Retina (tissue), 1 donor: ENCODE data around the gene ARFGAP1.

Experiments used
- DNase-seq: peaks from one replicate; pipeline ENCODE4 v3.0.0-alpha.2; 2016

Gene ARFGAP1

DNA sequence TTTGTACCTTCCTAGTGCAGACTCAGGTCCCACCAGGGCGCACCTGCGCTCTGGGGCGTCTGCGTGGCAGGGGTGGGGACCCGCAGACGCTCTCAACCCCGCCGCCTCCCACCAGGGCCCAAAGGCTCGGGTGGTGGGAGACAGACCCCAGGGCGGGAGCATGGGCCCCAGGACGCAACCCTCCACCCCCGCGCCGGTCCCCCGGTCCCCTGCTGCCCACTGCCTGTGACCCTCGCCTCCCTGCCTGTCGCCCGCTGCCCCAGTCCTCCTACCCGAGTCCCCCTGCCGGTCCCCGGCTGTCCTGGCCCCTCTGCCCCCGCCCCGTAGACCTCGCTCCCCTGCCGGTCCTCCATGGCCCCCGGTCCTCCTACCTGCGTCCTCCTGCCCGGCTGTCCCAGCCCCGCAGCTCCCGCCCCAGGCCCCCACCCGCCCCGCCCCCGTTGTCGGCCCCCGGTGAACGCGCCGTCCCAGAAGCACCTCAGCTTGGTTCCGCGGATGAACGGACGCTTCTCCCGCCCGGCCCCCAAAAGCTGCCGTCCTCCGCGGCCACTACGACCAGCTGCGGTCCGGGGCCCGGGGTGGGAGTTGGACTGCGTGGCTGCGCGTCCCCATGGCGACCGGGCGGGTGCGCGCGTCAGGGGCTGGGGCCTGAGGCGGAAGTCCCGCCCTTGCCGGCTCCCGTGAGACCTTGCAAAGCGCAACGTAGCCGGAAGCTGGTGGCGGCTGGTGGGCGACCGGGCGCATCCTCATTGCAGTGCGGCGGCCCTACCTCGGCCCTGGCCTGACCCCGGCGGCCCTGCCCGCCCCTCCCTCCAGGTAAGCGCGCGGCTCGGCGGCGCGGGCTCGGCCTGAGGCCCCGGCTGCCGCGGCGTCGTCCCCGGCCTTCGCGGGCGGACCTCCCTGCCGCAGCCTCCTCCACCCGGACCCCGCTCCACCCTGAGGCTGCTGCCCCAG is at the start of gene ARFGAP1:
Gene ARFGAP1 (plus strand): TSS at position 709 of the 954 bp plus-strand sequence. CDS start 2,768 bp downstream, outside the sequence.
- DNase-seq = peak; percentile 94

DNA sequence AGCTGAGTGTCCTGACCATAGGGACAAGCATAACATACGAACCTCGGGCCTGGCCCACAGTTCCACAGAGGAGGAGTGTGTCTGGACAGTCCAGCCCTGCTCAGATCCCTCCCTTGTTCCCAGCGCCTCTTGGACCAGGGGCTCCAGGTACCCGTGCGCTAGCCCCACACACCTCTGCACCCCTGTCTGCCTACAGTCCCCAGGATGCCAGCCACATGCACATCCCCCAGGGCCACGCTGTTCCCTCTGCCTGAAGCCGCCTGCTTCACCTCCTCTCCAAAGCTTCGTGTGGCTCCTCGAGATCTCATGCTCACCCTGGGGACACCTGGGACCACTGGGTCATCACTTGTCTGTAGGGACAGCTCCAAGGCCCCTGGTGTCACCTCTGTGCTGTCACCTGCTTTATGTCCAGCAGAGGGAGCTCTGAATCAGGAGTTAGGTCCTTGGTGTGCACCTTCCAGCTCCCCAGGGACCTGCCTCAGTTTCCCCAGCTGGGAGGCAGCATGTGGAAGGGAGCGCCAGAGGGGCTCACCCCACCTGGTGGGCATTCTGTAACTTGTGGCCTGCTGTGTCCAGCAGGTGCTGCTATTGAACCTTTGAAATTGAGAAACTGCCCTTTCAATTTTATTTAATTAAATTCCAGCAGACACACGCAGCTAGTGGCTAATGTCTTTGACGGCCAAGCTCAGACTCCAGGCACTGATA is 49.3 kb upstream of the ARFGAP1 start:
- DNase-seq = peak; percentile 64

DNA sequence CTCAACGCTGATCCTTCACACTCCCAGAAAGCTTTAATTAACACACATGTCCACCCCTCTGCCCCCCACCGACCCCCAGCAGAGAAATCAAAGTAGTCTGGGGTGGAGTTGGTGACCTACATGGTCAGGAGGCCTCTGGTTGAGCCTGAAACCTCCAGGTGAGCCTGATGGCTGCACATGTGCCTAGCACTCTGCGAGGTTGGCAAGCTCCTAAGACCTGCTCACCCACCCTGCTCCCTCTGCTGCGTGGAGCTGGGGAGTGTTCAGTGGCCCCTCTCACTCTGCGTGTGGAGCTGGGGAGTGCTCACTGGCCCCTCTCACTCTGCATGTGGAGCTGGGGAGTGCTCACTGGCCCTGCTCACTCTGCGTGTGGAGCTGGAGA is 48.8 kb upstream of the ARFGAP1 start:
- DNase-seq = no peak

DNA sequence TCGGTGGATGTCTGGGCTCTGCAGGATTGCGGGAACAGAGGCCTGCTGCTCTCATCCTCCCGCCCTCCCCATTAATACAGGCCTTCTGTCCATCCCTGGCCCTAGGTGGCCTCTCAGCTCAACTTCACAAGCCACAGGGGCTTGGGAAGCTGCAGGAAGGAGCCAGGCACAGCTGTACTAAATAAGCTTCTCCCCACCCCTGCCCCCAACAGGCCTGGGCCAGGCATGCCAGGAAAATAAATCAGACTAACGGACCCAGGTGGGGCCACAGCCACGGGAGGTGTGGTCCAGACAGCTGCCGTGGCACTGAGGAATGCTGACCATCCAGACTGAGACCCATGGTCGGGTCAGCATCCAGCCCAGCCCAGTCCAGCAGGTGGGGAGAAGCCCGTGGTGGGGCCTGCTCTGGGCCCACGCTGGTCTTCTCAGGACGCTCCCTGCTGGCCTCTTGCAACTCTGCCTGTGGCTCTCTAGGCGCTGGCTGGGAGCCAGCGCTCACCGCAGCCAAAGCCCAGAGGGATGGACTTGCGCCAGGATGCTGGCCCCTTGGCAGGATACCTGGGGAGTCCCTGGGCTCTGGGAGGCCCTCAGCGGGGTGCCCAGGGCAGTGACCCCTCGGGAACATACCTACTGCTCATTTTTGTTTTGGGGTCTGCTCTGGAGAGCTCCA is 48.1 kb upstream of the ARFGAP1 start:
- peak; percentile 65 for DNase-seq

DNA sequence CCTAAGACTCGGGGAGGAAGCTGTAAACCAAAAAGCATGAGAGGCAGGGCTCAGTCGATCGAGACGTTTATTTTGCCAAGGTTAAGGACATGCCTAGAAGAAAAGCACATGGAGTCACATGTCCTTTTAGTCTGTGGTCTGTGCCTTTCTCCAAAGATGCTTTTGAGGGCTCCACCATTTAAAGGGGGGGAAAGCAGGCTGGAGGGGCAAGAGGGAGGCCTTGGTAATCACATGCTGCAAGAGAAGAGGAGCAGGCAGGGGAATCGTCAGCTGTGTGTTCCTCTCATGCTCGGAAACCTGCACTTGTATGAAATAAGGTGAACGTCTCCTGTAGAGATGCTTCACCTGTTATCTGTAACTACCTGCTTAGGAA is 47.5 kb upstream of the ARFGAP1 start:
- DNase-seq = no peak

DNA sequence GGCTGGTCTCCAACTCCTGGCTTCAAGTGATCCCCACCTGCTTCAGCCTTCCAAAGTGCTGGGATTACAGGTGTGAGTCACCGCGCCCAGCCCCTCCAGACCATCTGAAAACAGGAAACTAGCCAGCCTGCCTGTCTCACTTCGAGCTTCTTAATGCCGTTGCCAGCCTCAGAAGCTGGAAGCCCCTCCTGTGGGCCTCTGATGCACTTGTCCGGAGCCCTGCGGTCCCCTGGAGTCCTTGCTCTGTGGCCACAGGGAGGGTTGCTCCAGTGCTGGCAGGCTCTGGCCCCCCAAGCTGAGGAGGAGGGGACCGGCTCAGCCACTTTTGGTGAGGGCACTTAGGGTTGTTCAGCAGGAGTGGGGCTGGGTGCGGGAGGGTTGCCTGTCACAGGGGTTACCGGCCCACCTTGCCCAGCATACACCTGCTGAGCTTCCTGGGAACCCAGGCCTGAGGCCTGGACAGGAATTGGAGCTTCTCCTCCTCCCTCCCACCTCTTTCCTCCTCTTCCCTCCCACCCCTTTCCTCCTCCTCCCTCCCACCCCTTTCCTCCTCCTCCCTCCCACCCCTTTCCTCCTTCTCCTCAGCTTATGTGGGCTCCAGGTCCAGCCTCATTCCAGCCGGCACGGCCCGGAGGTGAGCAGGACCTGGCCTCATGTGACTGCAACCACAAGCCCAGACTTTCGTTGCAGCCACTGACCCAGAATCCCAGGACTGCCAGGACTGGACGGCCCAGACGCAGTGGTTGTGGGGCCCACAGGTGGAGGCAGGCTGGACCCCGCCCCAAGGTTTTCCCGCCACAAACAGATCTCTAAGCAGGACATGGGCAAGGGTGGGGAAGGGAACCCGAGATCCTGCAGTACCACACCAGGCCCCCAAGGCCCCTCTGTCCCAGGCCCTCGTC is 46.3 kb upstream of the ARFGAP1 start:
- no peak for DNase-seq

DNA sequence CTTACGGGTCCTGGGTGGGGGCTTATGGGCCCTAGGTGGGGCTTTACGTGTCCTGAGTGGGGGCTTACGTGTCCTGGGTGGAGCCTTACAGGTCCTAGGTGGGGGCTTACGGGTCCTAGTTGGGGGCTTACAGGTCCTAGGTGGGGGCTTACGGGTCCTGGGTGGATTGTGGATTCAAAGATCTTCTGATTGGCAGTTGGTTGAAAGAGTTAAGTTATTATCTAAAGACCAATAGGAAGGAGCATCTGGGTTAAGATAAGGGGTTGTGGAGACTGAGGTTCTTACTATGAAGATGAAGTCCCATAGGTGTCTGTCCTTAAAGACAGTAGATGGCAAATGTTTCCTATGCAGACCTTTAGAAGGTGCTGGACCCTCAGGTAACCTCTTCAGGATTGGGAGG is 45.4 kb upstream of the ARFGAP1 start:
- no peak for DNase-seq

DNA sequence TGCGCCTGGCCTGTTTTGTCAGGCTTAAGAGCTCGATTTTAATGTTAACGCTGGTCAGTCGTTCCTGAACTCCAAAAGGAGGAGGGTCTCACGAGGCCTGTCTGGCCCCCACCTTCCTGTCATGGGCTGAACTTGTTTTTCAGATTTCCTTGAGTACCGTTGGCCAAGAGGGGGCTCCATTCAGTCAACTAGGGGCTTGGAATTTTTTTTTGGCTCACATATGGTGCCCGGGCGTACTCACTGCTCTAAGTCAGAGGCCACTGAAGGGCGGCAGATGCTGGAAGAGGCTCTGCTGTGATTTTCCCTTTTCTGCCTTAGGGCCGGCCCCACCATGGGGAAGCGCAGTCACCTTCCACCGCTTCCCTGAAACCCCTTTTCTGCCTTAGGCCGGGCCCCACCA is 43.8 kb upstream of the ARFGAP1 start:
- DNase-seq = no peak

DNA sequence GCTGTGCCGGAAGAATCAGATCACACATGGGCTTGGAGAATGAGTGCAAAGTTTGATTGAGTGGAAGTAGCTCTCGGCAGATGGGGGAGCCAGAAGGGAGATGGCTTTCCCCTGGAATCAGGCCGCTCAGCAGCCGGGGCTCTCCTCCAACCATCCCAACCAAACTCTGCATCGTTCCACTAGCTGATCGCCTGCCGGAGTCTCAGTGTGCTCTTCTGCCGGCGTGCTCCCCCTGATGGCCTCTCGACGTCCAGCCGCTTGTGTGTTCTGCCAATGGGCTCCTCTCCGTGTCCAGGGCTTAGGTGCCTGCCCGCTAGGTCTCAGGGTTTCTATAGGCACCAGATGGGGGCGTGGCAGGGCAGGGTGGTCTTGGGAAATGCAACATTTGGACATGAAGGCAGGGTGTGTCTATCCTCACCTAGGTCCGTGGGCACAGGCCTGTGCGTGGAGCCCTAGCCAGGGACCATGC is 41.8 kb upstream of the ARFGAP1 start:
- peak; percentile 87 for DNase-seq

DNA sequence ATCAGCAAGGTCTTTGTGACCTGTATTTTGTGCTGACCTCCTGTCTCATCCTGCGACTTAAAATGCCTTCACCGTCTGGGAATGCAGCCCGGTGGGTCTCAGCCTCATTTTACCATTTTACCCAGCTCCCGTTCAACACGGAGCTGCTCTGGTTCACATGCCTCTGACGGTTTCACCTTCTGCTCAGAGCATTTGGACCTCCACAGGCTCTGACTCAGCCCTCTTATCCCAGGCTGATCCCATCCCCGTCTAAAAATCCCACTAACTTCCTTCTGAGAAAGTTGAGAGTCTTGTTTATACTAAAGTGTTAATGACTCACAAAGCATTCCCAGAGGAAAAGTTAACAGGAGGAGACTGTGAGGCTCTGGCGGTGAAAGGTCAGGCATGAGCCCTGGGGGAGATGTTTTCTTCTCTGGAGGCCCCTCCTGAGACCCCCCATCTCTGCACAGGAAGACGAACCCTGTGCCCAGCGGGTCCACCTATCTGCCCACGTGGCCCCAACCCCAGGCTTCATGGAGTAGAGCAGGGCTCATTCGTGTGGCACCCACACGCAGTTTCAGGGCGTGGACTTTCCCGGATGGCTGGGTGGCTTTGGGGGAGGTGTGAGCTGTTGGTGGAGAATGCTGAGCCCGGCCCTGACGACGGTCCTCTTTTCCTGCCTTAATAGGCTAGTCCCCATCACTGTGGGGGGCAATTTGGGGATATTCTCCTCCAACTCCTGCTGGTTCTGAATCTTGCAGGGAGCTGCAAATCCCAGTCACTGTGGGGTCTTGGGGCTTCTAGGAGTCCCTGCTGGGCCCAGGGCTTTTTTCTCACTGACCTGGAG is 40.2 kb upstream of the ARFGAP1 start:
- no peak for DNase-seq

DNA sequence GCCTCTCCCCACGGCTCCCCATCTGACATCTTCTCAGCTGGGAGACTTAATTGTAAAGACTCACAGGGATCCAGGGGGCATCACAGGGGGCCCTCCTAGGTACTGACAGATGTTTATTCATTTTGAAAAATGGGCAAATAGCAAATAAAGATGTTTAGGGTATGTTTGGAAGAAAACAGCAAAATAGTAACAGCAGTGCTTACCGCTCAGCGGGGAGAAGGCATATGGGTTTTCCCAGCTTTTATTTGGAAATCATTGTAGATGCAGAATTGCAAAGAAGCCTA is 39.6 kb upstream of the ARFGAP1 start:
- no peak for DNase-seq

DNA sequence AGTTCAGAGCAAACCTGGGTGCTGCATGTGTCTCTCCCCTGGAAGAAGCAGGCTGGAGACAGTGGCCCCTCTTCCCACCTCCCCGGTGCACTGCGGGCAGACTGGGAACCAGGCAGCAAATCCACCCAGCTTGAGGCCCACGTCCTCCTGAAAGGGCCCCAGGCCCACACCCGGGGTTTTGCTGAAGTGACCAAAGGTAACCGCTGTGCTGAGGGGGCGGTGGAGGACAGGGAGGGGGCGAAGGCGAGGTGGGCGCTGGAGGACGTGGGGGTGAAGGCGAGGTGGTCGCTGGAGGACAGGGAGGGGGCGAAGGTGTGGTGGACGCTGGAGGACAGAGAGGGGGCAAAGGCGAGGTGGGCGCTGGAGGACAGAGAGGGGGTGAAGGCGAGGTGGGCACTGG is 38.7 kb upstream of the ARFGAP1 start:
- DNase-seq = no peak

DNA sequence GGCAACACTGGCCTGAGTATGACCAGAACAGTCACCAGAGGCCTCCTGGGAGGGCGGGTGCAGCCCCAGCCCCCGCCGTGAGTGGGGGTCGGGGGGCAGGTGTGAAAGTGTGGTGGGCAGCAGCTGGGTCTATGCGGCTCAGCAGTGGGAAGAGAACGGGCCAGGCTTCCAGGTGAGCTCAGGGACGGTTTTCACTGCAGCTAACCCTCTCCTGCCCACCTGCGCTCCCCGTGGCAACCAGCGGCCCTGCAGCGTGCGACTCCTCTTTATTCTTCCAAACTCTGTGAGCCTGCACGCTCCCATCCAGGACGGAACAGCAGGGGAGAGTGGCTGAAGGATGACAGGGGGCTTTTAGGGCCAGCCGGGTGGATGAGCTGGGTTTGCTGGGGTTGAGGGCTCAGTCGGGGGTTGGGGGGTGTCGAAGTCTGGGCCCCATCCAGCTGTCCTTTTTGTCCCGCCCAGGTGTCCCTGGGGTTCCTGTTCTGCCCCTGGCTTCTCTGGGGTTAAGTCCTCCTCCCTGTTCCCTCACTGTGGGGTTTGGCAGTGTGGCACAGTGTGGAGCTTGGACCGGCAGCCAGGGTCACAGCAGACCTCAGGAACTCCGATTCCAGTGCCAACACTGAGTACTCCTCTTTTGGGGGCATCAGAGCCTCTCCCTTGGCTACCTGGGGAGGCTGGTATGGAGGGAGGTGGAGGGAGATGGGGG is 37.8 kb upstream of the ARFGAP1 start:
- DNase-seq = no peak

DNA sequence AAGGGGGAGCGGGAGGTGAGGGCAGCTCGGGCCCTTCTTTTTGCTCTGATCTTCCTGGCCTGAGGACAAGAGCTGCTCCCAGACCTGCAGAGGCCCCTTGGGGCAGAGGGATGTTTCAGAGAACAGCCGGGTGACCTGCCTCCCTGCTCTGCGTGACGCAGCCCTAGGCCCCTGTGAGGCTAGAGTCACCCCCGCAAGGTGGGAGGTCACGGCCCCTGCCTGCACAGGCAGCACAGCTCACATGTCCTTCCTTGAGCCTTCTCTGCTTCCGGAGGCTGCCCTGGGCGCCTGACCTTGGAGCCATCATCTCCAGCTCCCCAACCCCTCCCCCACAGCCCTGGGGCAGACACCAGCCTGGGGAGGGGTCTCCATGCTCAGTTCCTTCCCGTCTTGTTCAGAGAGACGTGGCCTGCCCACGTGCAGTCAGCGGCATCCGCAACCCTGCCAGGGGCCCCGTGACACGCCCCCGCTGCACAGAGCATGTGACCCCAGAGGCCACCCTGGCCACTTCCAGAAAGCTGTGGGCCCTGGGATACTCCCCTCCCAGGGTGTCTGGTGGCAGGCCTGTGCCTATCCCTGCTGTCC is 37.1 kb upstream of the ARFGAP1 start, which contains the start of gene BIRC7:
Gene BIRC7 (plus strand): TSS at position 507 of the 585 bp plus-strand sequence. CDS start 192 bp downstream, outside the sequence.
- peak; percentile 66 for DNase-seq

DNA sequence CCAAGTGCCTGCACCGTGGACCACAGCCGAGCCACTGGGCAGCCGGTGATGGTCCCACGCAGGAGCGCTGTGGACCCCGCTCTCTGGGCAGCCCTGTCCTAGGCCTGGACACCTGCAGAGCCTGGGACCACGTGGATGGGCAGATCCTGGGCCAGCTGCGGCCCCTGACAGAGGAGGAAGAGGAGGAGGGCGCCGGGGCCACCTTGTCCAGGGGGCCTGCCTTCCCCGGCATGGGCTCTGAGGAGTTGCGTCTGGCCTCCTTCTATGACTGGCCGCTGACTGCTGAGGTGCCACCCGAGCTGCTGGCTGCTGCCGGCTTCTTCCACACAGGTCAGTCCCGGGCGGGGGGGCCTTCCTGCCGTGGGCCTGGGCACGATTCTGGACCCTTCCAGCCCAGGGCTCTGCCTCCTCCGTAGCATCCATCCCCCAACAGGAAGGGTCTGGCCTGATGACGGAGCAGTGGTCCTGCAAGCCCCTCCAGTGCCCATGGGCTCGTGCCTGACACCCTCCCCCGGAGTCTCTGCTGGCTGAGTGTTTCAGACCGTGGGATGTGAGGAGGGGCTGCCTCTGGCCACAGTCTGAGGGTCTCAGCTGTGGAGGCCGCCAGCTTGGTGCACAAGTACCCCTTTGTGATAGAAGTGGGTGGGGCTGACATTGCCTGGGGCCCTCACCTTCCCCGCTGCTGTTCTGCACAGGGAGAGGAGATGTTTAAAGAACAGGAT is 36.3 kb upstream of the ARFGAP1 start:
- peak; percentile 63 for DNase-seq

DNA sequence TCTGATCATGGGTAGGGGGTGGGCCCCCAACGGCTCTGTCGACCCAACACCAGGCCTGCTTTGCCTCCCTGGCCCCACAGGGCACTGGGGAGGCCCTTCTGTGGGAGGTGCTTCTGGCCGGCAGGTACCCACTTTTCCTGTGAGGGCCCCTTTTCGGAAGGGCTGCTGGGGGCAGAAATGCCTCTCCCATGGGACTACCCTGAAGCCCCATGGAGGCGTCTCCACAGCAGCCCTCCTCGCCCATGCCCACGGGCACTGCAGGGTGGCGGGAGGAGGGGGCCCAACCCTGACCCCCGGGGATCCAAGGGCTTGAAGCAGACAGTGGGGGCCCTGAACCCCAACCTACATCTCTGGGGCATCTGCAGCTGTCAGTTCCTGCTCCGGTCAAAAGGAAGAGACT is 34.6 kb upstream of the ARFGAP1 start:
- no peak for DNase-seq

DNA sequence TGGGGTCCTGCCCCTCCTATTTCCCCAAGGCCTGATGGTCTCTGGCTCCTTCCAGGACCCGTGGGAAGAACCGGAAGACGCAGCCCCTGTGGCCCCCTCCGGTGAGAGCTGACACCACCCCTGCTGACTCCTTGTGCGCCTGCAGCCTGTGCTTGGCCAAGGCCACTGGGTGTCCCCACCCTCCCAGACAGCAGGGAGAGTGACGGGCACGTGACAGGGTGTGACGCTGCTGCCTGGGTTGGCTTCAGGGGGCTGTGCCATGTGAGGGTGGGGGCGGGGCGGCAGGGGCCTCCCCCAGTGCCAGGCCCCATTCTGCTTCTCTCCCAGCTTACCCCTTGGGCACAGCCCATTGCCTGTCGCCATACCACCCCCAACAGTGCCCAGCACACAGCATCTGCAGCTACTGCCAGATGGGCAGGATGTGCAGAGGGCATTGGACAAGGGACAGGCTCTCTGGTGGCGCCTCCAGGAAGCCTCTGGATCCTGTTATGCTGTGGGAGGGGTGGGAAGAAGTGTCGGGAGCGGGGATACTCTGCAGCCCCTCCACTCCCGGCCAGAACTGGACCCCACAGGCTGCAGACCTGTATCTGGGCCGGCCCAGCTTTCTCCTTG is 34.0 kb upstream of the ARFGAP1 start:
- no peak for DNase-seq

DNA sequence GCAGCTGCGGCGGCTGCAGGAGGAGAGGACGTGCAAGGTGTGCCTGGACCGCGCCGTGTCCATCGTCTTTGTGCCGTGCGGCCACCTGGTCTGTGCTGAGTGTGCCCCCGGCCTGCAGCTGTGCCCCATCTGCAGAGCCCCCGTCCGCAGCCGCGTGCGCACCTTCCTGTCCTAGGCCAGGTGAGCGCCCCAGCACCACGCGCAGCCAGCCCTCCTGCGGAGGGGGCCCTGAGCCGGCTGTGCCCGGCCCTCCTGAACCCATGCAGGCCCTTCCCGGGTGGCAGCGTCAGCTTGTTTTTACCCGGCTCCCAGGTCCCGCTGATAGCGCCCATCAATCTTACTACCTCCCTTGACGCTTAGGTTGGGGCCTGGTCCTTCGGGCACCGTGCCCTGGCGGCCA is 33.2 kb upstream of the ARFGAP1 start:
- DNase-seq = no peak

DNA sequence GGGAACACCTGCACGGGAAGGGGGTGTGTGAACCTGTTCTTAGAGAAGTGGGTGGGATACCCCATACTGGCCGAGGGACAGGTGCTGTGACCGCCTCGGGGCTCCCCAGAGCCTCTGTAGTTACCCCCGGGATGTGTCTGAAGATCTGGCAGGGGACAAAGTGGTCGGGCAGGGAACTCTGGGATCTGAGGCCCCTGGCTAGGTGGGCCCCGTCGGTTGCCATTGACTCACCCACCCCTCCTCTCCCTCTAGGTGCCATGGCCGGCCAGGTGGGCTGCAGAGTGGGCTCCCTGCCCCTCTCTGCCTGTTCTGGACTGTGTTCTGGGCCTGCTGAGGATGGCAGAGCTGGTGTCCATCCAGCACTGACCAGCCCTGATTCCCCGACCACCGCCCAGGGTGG is 32.6 kb upstream of the ARFGAP1 start:
- DNase-seq = no peak
